Peyer's patch (tissue), 4 donors: ENCODE data around the gene GPR180. TPM values are rescaled to one million over a fixed set of nuclear protein-coding genes. Genes with fewer than 3 reads are reported as not detected.

Experiments
- DNase-seq, 3 donors: peaks; one replicate each; pipeline ENCODE4 v3.0.0-alpha.2; 2017 to 2019
- H3K27ac ChIP-seq, 4 donors: fragments of 200-600 bp; sonication (generic); one replicate each; pipeline ENCODE4 v1.5.1; 2016 to 2019
- H3K27me3 ChIP-seq, 2 donors: fragments of 200-600 bp; sonication (generic); one replicate each; pipeline ENCODE4 v1.5.1; 2019
- H3K36me3 ChIP-seq, 3 donors: fragments of 200-600 bp; sonication (generic); one replicate each; pipeline ENCODE4 v1.5.1; 2016 to 2019
- H3K4me1 ChIP-seq, 4 donors: fragments of 200-600 bp; sonication (generic); one replicate each; pipeline ENCODE4 v1.5.1; 2016 to 2019
- H3K4me3 ChIP-seq, 4 donors: fragments of 200-600 bp; sonication (generic); 1 replicate in 3 of 4; 2 replicates in 1 of 4; pipeline ENCODE4 v1.5.1; 2016 to 2019; ENCODE audit warnings: mild to moderate bottlenecking in 1 of 4
- H3K9me3 ChIP-seq, 4 donors: fragments of 200-600 bp; sonication (generic); one replicate each; pipeline ENCODE4 v1.5.1; 2016 to 2019; ENCODE audit warnings: mild to moderate bottlenecking in 1 of 4
- CTCF ChIP-seq, 6 experiments: fragments of 450-650 bp in 4 of 6; fragments of 200-600 bp in 2 of 6; sonication (generic) in 1 of 6; IDR thresholded peaks; one replicate each; pipeline ENCODE4 v1.5.1; 2017 to 2019; ENCODE audit warnings: antibody characterized with exemption in 6 of 6, mild to moderate bottlenecking in 3 of 6, moderate library complexity in 1 of 6
- POLR2A ChIP-seq, 2 donors: fragments of 450-650 bp; IDR thresholded peaks; one replicate each; pipeline ENCODE4 v1.5.1; 2017; ENCODE audit warnings: antibody characterized with exemption in 2 of 2, mild to moderate bottlenecking in 2 of 2, moderate library complexity in 2 of 2
- total RNA-seq, 4 donors: library from RNA; depleted of rRNA; stranded (reverse); fragments of >200 nt; gene quantifications; one replicate each; pipeline ENCODE4 v1.1.0, GENCODE V29; 2016

GPR180 gene
- total RNA-seq, 4 donors from 2014 or later = 1.8 to 5.0 (median 3.5) TPM

- Histone ChIP-seq H3K27me3 (no peaks in the 10 kb centered on the region), H3K4me1 (peaks cover 0 to 6% (median 0%) of the 10 kb centered on the region in 4 donors), H3K4me3 (no peak overlapping the region), H3K27ac (no peak overlapping the region), H3K9me3 (no peaks in the 10 kb centered on the region), H3K36me3 (no peaks in the 10 kb centered on the region)
- no peak for DNase-seq
- TF ChIP-seq CTCF (IDR thresholded peaks at IDR 0.05) (no peak), POLR2A (IDR thresholded peaks at IDR 0.05) (no peak)
Observed at GRCh38 chr13:94656176-94656575, 54.5 kb downstream of the GPR180 start.

DNA sequence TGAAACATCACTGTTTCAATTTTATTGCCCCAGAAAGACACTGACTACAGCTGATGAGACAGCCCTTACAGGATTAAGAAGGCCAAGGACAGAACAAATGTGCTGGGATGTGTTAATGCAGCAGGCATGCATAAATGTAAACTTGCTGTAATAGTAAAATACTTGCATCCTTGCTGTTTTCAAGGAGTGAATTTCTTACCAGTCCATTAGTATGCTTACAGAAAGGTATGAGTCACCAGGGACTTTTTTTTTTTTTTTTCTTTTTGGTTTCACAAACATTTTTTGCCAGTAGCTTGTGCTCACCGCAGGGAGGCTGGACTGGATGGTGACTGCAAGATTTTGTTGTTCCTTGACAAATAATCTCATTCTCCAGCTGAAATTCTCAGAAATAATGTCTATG is 55.1 kb downstream of the GPR180 start:
- Histone ChIP-seq H3K4me3 (no peak overlapping the region), H3K36me3 (no peaks in the 10 kb centered on the region), H3K9me3 (no peaks in the 10 kb centered on the region), H3K27me3 (no peaks in the 10 kb centered on the region), H3K27ac (no peak overlapping the region), H3K4me1 (peaks cover 0 to 12% (median 0%) of the 10 kb centered on the region in 4 donors)
- no peak for TF ChIP-seq CTCF (IDR thresholded peaks at IDR 0.05)
- TF ChIP-seq POLR2A (IDR thresholded peaks at IDR 0.05) = no peak
- no peak for DNase-seq

GRCh38 chr13:94657167-94657566 is 55.5 kb downstream of the GPR180 start:
- TF ChIP-seq CTCF (IDR thresholded peaks at IDR 0.05) (no peak), POLR2A (IDR thresholded peaks at IDR 0.05) (no peak)
- no peaks in the 10 kb centered on the region for H3K36me3 ChIP-seq
- H3K27me3 ChIP-seq = no peaks in the 10 kb centered on the region
- no peak for DNase-seq
- no peaks in the 10 kb centered on the region for H3K9me3 ChIP-seq
- peaks cover 0 to 13% (median 0%) of the 10 kb centered on the region in 4 donors for H3K4me1 ChIP-seq
- no peak overlapping the region for H3K27ac ChIP-seq
- no peak overlapping the region for H3K4me3 ChIP-seq

DNA sequence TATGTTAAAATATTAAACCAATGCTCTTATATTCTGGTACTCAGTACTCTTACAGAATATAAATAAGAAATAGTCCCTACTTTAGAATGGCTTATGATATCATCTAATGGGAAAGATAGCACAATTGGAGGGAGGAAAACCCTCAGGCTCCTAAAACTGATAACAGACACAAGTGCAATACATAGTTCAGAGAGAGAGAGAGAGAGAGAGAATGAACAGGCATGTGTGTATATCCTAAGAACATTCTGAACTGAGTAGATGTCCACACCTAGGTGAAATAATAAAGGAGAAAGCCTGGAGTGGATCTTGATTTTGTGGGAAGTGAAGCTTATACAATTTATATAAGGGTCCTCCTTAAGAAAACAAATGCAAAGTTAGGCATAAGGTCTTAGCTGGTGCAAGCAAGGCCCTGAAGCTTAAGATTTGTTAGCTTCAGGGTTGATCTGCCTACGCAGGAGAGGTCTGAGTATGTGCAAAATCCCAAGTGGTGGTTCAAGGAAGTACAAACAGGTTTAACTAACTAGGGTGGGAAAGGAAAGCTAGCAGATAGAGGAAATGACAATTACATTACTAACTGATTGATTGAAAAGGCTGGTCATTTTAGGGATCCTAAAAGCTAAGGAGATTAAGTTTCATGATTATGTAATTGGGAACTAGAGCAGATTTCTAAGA is 57.4 kb downstream of the GPR180 start:
- Histone ChIP-seq H3K36me3 (no peaks in the 10 kb centered on the region), H3K4me3 (no peak overlapping the region), H3K4me1 (peaks cover 0 to 13% (median 0%) of the 10 kb centered on the region in 4 donors), H3K27ac (no peak overlapping the region), H3K27me3 (peaks cover 0 to 6% of the 10 kb centered on the region in 2 donors), H3K9me3 (no peaks in the 10 kb centered on the region)
- TF ChIP-seq CTCF (IDR thresholded peaks at IDR 0.05) = no peak
- TF ChIP-seq POLR2A (IDR thresholded peaks at IDR 0.05) = no peak
- DNase-seq = no peak

- no peak for TF ChIP-seq POLR2A (IDR thresholded peaks at IDR 0.05)
- TF ChIP-seq CTCF (IDR thresholded peaks at IDR 0.05) = no peak
- Histone ChIP-seq H3K4me1 (peaks cover 0 to 13% (median 0%) of the 10 kb centered on the region in 4 donors), H3K27me3 (peaks cover 0 to 6% of the 10 kb centered on the region in 2 donors), H3K27ac (no peak overlapping the region), H3K36me3 (no peaks in the 10 kb centered on the region), H3K9me3 (no peaks in the 10 kb centered on the region), H3K4me3 (no peak overlapping the region)
- no peak for DNase-seq
Observed at GRCh38 chr13:94659598-94659946, 57.9 kb downstream of the GPR180 start.
